CD14-positive monocyte (primary cell): ENCODE results near the gene ACBD6. TPM values are rescaled to one million over a fixed set of nuclear protein-coding genes. Genes with fewer than 3 reads are reported as not detected.

Experiments
- DNase-seq, 3 donors: peaks; one replicate each; pipeline ENCODE4 v3.0.0-alpha.2; 2011 to 2022
- H2AFZ ChIP-seq: 2 replicates; pipeline ENCODE4 v1.6.0; 2012; ENCODE audit warnings: mild to moderate bottlenecking, low read depth, low read length, inconsistent platforms; ENCODE audit not compliant: insufficient read depth, poor library complexity, severe bottlenecking
- H3K27ac ChIP-seq, 2 donors: 1 replicate in 1 of 2; 2 replicates in 1 of 2; pipeline ENCODE4 v1.5.1; 2012 to 2013; ENCODE audit warnings: low read length in 2 of 2, control low read depth in 1 of 2, inconsistent platforms in 1 of 2, low read depth in 1 of 2, mild to moderate bottlenecking in 1 of 2
- H3K27me3 ChIP-seq, 2 donors: one replicate each; pipeline versions ENCODE4 v1.6.0 to v1.6.1; 2011 to 2013; ENCODE audit warnings: low read length in 2 of 2; ENCODE audit not compliant: control insufficient read depth in 2 of 2, insufficient read depth in 2 of 2
- H3K36me3 ChIP-seq, 2 donors: replicated peaks in 1 of 2; 1 replicate in 1 of 2; 2 replicates in 1 of 2; pipeline versions ENCODE4 v1.5.1 to v1.6.1; 2012 to 2013; ENCODE audit warnings: low read length in 2 of 2, control low read depth in 1 of 2, inconsistent platforms in 1 of 2, mild to moderate bottlenecking in 1 of 2; ENCODE audit not compliant: insufficient read depth in 2 of 2, control insufficient read depth in 1 of 2
- H3K4me1 ChIP-seq, 2 donors: 1 replicate in 1 of 2; 2 replicates in 1 of 2; pipeline versions ENCODE4 v1.5.1 to v1.6.1; 2012 to 2013; ENCODE audit warnings: low read length in 2 of 2, control low read depth in 1 of 2, inconsistent platforms in 1 of 2, mild to moderate bottlenecking in 1 of 2, moderate library complexity in 1 of 2; ENCODE audit not compliant: insufficient read depth in 2 of 2, control insufficient read depth in 1 of 2
- H3K4me2 ChIP-seq: replicated peaks from 2 replicates; pipeline ENCODE3; 2012; ENCODE audit warnings: low read length, moderate library complexity, mild to moderate bottlenecking; ENCODE audit not compliant: poor library complexity, severe bottlenecking; ENCODE audit errors: extremely low read depth
- H3K4me3 ChIP-seq, 3 experiments: fragments of 200-600 bp in 1 of 3; sonication (generic) in 1 of 3; replicated peaks in 1 of 3; 1 replicate in 2 of 3; 2 replicates in 1 of 3; pipeline ENCODE4 v1.5.1; 2011 to 2013; ENCODE audit warnings: low read length in 3 of 3, mild to moderate bottlenecking in 3 of 3, control low read depth in 2 of 3, low read depth in 2 of 3, inconsistent platforms in 1 of 3, moderate library complexity in 1 of 3
- H3K79me2 ChIP-seq: 2 replicates; pipeline ENCODE4 v1.6.0; 2012; ENCODE audit warnings: mild to moderate bottlenecking, control low read depth, inconsistent platforms, low read length, moderate library complexity; ENCODE audit not compliant: insufficient read depth
- H3K9ac ChIP-seq: 2 replicates; pipeline ENCODE4 v1.6.0; 2017; ENCODE audit warnings: low read length, mild to moderate bottlenecking; ENCODE audit not compliant: insufficient read depth, poor library complexity, severe bottlenecking
- H3K9me3 ChIP-seq, 2 donors: replicated peaks in 1 of 2; 1 replicate in 1 of 2; 2 replicates in 1 of 2; pipeline versions ENCODE4 v1.5.1 to v1.6.1; 2012 to 2013; ENCODE audit warnings: low read length in 2 of 2, control low read depth in 1 of 2; ENCODE audit not compliant: control insufficient read depth in 1 of 2, insufficient read depth in 1 of 2
- H4K20me1 ChIP-seq: 2 replicates; pipeline ENCODE4 v1.6.0; 2012; ENCODE audit warnings: mild to moderate bottlenecking, low read length, control low read depth, moderate library complexity; ENCODE audit not compliant: insufficient read depth
- H3K27ac Mint-ChIP-seq, 7 donors: one replicate each; pipeline ENCODE4 v1.8.0; 2020; ENCODE audit warnings: mild to moderate bottlenecking in 7 of 7, mixed read lengths in 7 of 7, moderate library complexity in 6 of 7, inconsistent platforms in 2 of 7
- H3K27me3 Mint-ChIP-seq, 3 donors: one replicate each; pipeline ENCODE4 v1.8.0; 2021 to 2022; ENCODE audit warnings: low read depth in 3 of 3, mild to moderate bottlenecking in 3 of 3, mixed read lengths in 3 of 3, moderate library complexity in 3 of 3, inconsistent platforms in 1 of 3
- H3K36me3 Mint-ChIP-seq, 2 donors: one replicate each; pipeline ENCODE4 v1.8.0; 2020; ENCODE audit warnings: mixed read lengths in 2 of 2, inconsistent platforms in 1 of 2, mild to moderate bottlenecking in 1 of 2
- H3K4me1 Mint-ChIP-seq: one replicate; pipeline ENCODE4 v1.8.0; 2020; ENCODE audit warnings: mild to moderate bottlenecking, mixed read lengths
- H3K4me3 Mint-ChIP-seq, 2 donors: one replicate each; pipeline ENCODE4 v1.8.0; 2020; ENCODE audit warnings: mild to moderate bottlenecking in 2 of 2, mixed read lengths in 2 of 2, moderate library complexity in 1 of 2
- H3K9me3 Mint-ChIP-seq, 7 donors: one replicate each; pipeline ENCODE4 v1.8.0; 2020 to 2022; ENCODE audit warnings: mixed read lengths in 7 of 7, mild to moderate bottlenecking in 6 of 7, moderate library complexity in 6 of 7, inconsistent platforms in 2 of 7
- CTCF ChIP-seq: fragments of 200-600 bp; IDR thresholded peaks from one replicate; pipeline ENCODE4 v1.8.0; 2022; ENCODE audit warnings: antibody characterized with exemption, mild to moderate bottlenecking
- WGBS: methylation state at CpG from one replicate; pipeline ENCODE4 v1.1.5; 2013; ENCODE audit warnings: missing lambda C conversion rate; ENCODE audit not compliant: insufficient coverage; 5-methylcytosine and 5-hydroxymethylcytosine counted together
- intact Hi-C, 2 donors: fragments of 100-400 bp; cut with micrococcal nuclease; formaldehyde crosslinking; loops; one replicate each; pipeline versions ENCODE4 v1.15.0 to v1.15.1; 2023
- polyA plus RNA-seq, 3 donors: library from polyadenylated mRNA; depleted of rRNA in 1 of 3; unstranded in 2 of 3; stranded (reverse) in 1 of 3; fragments of 300-500 nt in 2 of 3; fragments of >200 nt in 1 of 3; fragmentation: Illumina TruSeq in 2 of 3; gene quantifications; 1 replicate in 2 of 3; 2 replicates in 1 of 3; pipeline ENCODE4 v1.2.3, GENCODE V29; 2012 to 2021

The ACBD6 gene
- polyA plus RNA-seq, 3 donors: 19.3 to 35.3 (median 19.7) TPM

- Histone ChIP-seq H2AFZ (no peak overlapping the region), H3K4me2 (no peak overlapping the region), H3K79me2 (no peaks in the 10 kb centered on the region), H3K4me3 (no peak overlapping the region), H3K9ac (no peak overlapping the region), H3K9me3 (no peaks in the 10 kb centered on the region), H3K27ac (no peak overlapping the region), H4K20me1 (no peaks in the 10 kb centered on the region), H3K4me1 (peaks cover 30 to 42% of the 10 kb centered on the region in 2 donors), H3K36me3 (peaks cover 3 to 13% of the 10 kb centered on the region in 2 donors), H3K27me3 (no peaks in the 10 kb centered on the region)
- Mint-ChIP-seq H3K27me3 (peaks cover 0 to 6% (median 3%) of the 10 kb centered on the region in 3 donors), H3K36me3 (peaks cover 26 to 39% of the 10 kb centered on the region in 2 donors), H3K4me1 (peaks cover 43% of the 10 kb centered on the region), H3K4me3 (no peak overlapping the region), H3K9me3 (peaks cover 0 to 3% (median 0%) of the 10 kb centered on the region in 7 donors), H3K27ac (no peak overlapping the region)
- no peak for DNase-seq
- intact Hi-C loops: loop anchor here in 1 of 2 donors (10.0 kb wide), 1 partner anchor 133 kb away; no protein-coding TSS in a partner anchor
- WGBS: 96% methylated on average over 21 of the region's 23 CpGs
- no peak for TF ChIP-seq CTCF
These were observed 230.8 kb downstream of the ACBD6 start for GRCh38 chr1:180271272-180272255.

GRCh38 chr1:180270530-180271271, 231.7 kb downstream of the ACBD6 start:
- H3K4me3 ChIP-seq: peak overlapping the region in 1 of 3 experiments; percentile 33
- Mint-ChIP-seq H3K27ac (peak overlapping the region in 6 of 7 donors; percentile 2 to 72 (median 40)), H3K27me3 (peaks cover 0 to 9% (median 6%) of the 10 kb centered on the region in 3 donors), H3K9me3 (peaks cover 0 to 3% (median 0%) of the 10 kb centered on the region in 7 donors), H3K4me1 (peaks cover 36% of the 10 kb centered on the region), H3K36me3 (peaks cover 26 to 37% of the 10 kb centered on the region in 2 donors), H3K4me3 (no peak overlapping the region)
- H3K27me3 ChIP-seq: no peaks in the 10 kb centered on the region
- no peaks in the 10 kb centered on the region for H3K79me2 ChIP-seq
- peaks cover 3 to 13% of the 10 kb centered on the region in 2 donors for H3K36me3 ChIP-seq
- no peaks in the 10 kb centered on the region for H4K20me1 ChIP-seq
- no peak overlapping the region for H3K4me2 ChIP-seq
- WGBS: 91% methylated on average over 4 of the region's 8 CpGs
- peak overlapping the region; percentile 2 to 69 for H3K27ac ChIP-seq
- H3K9ac ChIP-seq: no peak overlapping the region
- intact Hi-C loops: loop anchor here in 1 of 2 donors (10.0 kb wide), 1 partner anchor 134 kb away; no protein-coding TSS in a partner anchor
- H2AFZ ChIP-seq: no peak overlapping the region
- peak; percentile 5 for TF ChIP-seq CTCF
- no peaks in the 10 kb centered on the region for H3K9me3 ChIP-seq
- peaks cover 26 to 33% of the 10 kb centered on the region in 2 donors for H3K4me1 ChIP-seq
- DNase-seq: no peak
